Suprapubic skin (tissue), 4 donors: Measurements from ENCODE around the gene WDR1. TPM values are rescaled to one million over a fixed set of nuclear protein-coding genes. Genes with fewer than 3 reads are reported as not detected.

Source experiments
- DNase-seq, 2 donors: peaks; one replicate each; pipeline ENCODE4 v3.0.0-alpha.2; 2019; ENCODE audit warnings: low spot score in 2 of 2
- H3K27ac ChIP-seq: fragments of 200-600 bp; sonication (generic); one replicate; pipeline ENCODE4 v1.5.1; 2019
- H3K27me3 ChIP-seq: fragments of 200-600 bp; sonication (generic); one replicate; pipeline ENCODE4 v1.5.1; 2019
- H3K36me3 ChIP-seq: fragments of 200-600 bp; sonication (generic); one replicate; pipeline ENCODE4 v1.5.1; 2019
- H3K4me1 ChIP-seq: fragments of 200-600 bp; sonication (generic); one replicate; pipeline ENCODE4 v1.5.1; 2019
- H3K4me3 ChIP-seq: fragments of 200-600 bp; sonication (generic); one replicate; pipeline ENCODE4 v1.5.1; 2019; ENCODE audit warnings: mild to moderate bottlenecking
- H3K9me3 ChIP-seq: fragments of 200-600 bp; sonication (generic); one replicate; pipeline ENCODE4 v1.5.1; 2019
- EP300 ChIP-seq: sonication (generic); formaldehyde crosslinking; IDR thresholded peaks from one replicate; pipeline ENCODE4 v1.6.1; 2017; ENCODE audit warnings: antibody characterized with exemption
- POLR2A ChIP-seq, 2 donors: fragments of 450-650 bp; IDR thresholded peaks; one replicate each; pipeline ENCODE4 v1.6.1; 2017; ENCODE audit warnings: antibody characterized with exemption in 2 of 2, mild to moderate bottlenecking in 2 of 2, moderate library complexity in 2 of 2
- POLR2AphosphoS5 ChIP-seq, 3 donors: sonication (generic); formaldehyde crosslinking; IDR thresholded peaks; one replicate each; pipeline ENCODE4 v1.6.1; 2017; ENCODE audit warnings: antibody characterized with exemption in 3 of 3
- whole genome bisulfite sequencing: methylation state at CpG from one replicate; pipeline ENCODE4 v1.1.5; 2018; 5-methylcytosine and 5-hydroxymethylcytosine counted together
- total RNA-seq, 4 donors: library from RNA; depleted of rRNA; stranded (reverse); fragments of >200 nt; gene quantifications; one replicate each; pipeline ENCODE4 v1.1.0, GENCODE V29; 2016
- TF ChIP-seq, protein P1 (sequence below), 2 donors: fragments of 200-600 bp in 1 of 2; fragments of 450-650 bp in 1 of 2; sonication (generic) in 1 of 2; IDR thresholded peaks; one replicate each; pipeline ENCODE4 v1.5.1; 2016 to 2019; ENCODE audit warnings: antibody characterized with exemption in 2 of 2, mild to moderate bottlenecking in 1 of 2, moderate library complexity in 1 of 2

The WDR1 gene
- total RNA-seq, 4 donors from 2014 or later, result 113 to 126 (median 117) TPM

DNA sequence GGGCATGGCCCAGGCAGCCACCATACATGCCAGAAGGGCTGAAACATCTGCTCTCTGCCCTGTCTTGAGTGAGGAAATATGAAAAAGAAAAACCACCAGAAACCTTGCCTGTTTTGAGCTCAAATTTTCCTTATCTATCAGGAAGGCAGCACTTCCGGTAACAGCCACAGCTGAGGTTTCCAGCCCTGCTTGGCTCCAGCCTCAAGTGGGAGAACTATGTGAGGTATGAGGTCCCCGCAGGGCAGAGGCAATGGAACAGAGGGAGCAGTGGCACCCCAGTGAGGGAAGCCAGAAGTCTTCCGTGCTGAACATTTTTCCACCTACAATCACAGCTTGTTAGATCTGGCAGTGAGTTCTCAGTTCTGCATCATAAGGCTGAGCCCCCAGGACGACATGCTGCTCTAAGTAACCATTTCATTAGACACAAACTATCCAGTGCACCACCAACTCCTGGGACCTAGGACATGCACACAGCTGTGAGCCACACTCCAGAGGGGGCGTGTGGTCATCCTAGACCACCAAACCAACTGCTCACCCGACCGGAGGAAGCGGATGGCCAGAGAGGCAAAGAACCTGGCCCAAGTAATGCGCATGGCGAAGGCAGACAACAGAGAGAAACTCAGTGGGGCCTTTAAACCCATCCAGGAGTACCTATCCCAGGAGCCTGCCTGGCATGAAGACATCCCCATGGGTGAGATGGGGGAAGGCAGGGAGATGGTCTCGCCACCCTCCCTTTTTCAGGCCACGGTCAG lies 22.6 kb downstream of the WDR1 start:
- no peak for DNase-seq
- H3K27ac ChIP-seq, result peak overlapping the region; percentile 17
- peaks cover 76% of the 10 kb centered on the region for H3K4me1 ChIP-seq
- WGBS, result 66% methylated on average over 12 of the region's 12 CpGs
- H3K27me3 ChIP-seq, result no peaks in the 10 kb centered on the region
- TF ChIP-seq POLR2AphosphoS5 (IDR thresholded peaks at IDR 0.05), result no peak
- TF ChIP-seq, protein P1, sequence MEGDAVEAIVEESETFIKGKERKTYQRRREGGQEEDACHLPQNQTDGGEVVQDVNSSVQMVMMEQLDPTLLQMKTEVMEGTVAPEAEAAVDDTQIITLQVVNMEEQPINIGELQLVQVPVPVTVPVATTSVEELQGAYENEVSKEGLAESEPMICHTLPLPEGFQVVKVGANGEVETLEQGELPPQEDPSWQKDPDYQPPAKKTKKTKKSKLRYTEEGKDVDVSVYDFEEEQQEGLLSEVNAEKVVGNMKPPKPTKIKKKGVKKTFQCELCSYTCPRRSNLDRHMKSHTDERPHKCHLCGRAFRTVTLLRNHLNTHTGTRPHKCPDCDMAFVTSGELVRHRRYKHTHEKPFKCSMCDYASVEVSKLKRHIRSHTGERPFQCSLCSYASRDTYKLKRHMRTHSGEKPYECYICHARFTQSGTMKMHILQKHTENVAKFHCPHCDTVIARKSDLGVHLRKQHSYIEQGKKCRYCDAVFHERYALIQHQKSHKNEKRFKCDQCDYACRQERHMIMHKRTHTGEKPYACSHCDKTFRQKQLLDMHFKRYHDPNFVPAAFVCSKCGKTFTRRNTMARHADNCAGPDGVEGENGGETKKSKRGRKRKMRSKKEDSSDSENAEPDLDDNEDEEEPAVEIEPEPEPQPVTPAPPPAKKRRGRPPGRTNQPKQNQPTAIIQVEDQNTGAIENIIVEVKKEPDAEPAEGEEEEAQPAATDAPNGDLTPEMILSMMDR (IDR thresholded peaks at IDR 0.05), result no peak
- TF ChIP-seq POLR2A (IDR thresholded peaks at IDR 0.05), result no peak
- no peak for TF ChIP-seq EP300
- H3K4me3 ChIP-seq, result no peak overlapping the region
- no peaks in the 10 kb centered on the region for H3K9me3 ChIP-seq
- H3K36me3 ChIP-seq, result peaks cover 81% of the 10 kb centered on the region

DNA sequence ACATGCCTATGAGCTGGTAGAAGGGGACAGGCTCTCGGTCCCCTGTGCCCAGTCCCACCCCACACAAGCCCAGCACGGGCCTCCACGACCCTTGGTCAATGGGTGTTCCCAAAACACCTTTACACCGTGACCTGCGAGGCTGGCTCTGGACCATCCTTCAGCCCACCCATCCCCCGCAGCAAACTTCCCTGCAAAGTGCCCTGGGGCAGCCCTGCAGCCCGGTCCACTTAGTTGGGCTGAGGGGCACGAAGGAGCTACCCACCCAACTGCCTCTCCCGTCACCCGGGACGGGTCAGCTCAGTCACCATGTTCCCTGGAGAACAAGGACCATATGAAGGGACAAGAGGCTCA lies 23.4 kb downstream of the WDR1 start:
- H3K27ac ChIP-seq, result no peak overlapping the region
- WGBS, result 97% methylated on average over 5 of the region's 11 CpGs
- H3K36me3 ChIP-seq, result peaks cover 78% of the 10 kb centered on the region
- no peak for DNase-seq
- no peaks in the 10 kb centered on the region for H3K27me3 ChIP-seq
- H3K4me3 ChIP-seq, result no peak overlapping the region
- TF ChIP-seq POLR2A (IDR thresholded peaks at IDR 0.05) (no peak), POLR2AphosphoS5 (IDR thresholded peaks at IDR 0.05) (no peak), EP300 (no peak)
- TF ChIP-seq, protein P1 (IDR thresholded peaks at IDR 0.05), result no peak
- H3K9me3 ChIP-seq, result no peaks in the 10 kb centered on the region
- peaks cover 78% of the 10 kb centered on the region for H3K4me1 ChIP-seq

DNA sequence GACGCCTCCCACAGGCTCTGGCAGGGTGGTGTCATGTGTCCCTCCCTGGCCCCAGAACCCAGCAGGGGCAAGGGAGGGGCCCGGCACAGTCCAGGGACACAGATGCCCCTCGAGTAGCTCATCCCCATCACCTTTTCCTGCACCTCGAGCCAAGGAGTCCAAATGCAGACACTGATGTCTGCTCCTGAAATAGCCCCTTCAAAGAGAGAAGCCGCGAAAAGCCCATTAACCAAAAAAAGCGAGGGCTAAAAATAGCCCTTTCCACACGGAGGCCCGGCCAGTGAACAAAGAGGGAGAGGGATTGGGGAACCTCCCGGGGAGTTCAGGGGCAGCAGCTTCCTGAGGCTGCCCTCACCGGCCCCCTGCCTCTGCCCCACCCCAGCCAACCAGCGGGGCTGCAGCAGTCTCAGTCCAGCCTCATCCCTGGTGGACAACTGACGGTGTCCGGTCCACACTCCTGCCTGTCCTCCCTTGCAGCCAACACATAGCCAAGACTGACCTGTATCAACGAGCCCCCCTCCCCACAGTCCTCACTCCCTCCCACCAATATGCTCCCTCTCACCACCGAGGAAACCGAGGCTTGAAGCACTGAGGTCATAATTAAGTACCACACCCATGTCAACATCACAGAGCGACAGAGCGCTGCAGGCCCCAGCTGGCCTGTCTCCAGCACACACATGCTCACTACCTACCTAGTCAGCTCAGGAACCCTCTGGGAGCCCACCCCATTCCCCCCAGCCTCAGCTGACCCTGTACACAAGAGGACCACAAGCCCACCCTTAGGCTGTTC lies 23.9 kb downstream of the WDR1 start:
- Histone ChIP-seq H3K4me1 (peaks cover 79% of the 10 kb centered on the region), H3K27ac (no peak overlapping the region), H3K4me3 (no peak overlapping the region), H3K27me3 (no peaks in the 10 kb centered on the region), H3K9me3 (no peaks in the 10 kb centered on the region), H3K36me3 (peaks cover 78% of the 10 kb centered on the region)
- TF ChIP-seq, protein P1 (IDR thresholded peaks at IDR 0.05), result no peak
- TF ChIP-seq POLR2A (IDR thresholded peaks at IDR 0.05) (no peak), EP300 (no peak), POLR2AphosphoS5 (IDR thresholded peaks at IDR 0.05) (no peak)
- DNase-seq, result no peak
- WGBS, result 56% methylated on average over 19 of the region's 19 CpGs

DNA sequence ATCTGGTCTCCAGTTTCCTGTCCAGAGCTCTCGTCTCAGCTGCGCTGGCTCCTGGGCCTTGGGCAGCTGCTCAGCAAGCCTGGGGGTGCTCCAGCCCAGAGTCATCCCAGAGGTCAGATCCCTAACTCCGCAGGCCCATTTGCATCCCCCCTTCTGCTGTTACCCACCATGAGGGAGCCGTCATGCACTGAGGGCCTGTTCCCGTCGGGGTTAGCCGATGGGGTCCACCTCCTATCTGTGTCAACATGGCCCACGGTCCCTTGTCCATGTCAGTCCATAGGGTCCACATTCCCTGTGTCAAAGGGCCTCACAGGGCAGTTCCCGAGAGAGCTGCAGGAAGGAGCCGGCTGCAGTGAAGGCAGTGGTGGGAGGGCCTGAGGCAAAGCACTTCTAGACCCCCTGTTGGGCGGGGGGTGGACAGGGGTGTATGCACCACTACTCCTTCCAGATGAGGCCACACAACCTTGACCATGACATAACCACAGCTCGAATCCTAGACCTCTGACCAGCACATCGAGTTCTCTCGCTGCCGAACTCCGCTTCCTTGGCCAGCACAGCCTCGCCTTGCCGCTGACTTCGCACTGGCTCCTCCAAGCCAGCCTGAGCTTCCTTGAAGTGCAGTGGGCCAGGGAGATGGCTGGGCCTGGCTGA lies 24.9 kb downstream of the WDR1 start:
- H3K27ac ChIP-seq, result no peak overlapping the region
- no peak for TF ChIP-seq POLR2AphosphoS5 (IDR thresholded peaks at IDR 0.05)
- no peak for TF ChIP-seq EP300
- H3K27me3 ChIP-seq, result no peaks in the 10 kb centered on the region
- H3K4me3 ChIP-seq, result no peak overlapping the region
- H3K36me3 ChIP-seq, result peaks cover 80% of the 10 kb centered on the region
- peaks cover 73% of the 10 kb centered on the region for H3K4me1 ChIP-seq
- H3K9me3 ChIP-seq, result no peaks in the 10 kb centered on the region
- WGBS, result 94% methylated on average over 17 of the region's 19 CpGs
- DNase-seq, result no peak

DNA sequence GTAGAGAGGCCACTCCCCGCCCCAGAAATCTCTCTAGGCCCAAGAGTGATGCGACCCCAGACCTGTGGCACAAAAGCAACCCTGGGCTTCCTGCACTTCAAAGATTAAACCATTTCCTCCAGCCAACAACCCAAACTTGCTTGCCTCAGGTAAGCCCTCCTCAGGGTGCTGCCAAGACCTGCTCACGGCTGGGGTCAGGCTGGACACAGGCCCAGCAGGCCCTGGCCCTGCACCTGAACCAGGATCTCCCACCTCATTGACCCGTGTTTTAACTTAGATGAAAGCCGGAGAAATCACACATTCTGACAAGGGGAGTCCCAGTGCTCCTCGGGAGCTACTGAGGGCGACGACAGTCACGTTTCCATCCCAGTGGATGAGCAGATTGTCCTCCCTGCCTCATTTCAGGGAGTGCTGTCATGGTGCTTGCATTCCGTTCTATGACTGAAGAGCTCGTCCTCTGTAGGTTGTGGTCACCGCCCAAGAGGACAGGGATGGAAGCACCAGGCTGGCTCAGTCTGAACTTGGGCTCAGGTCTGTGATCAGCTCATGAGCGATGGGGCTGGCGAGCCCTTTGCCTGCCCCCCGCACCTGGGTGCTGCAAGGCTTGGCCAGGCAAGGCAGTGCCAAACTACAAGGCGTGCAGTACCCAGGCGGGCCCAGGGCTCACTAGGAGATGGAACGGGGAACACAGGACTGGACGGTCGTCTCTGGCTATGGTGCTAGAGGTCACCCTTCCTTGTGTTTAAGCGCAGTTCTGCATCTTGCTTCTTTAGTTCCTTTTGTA lies 25.9 kb downstream of the WDR1 start:
- DNase-seq, result no peak
- H3K4me1 ChIP-seq, result peaks cover 65% of the 10 kb centered on the region
- H3K27me3 ChIP-seq, result no peaks in the 10 kb centered on the region
- TF ChIP-seq POLR2AphosphoS5 (IDR thresholded peaks at IDR 0.05), result no peak
- no peak for TF ChIP-seq EP300
- H3K27ac ChIP-seq, result no peak overlapping the region
- 90% methylated on average over 19 of the region's 21 CpGs for WGBS
- H3K4me3 ChIP-seq, result no peak overlapping the region
- peaks cover 86% of the 10 kb centered on the region for H3K36me3 ChIP-seq
- no peaks in the 10 kb centered on the region for H3K9me3 ChIP-seq
